HG02623 (cell line): Measurements from ENCODE around the gene POLR3G.

Experiments used
- ATAC-seq: cut with Tn5 transposase; IDR thresholded peaks from one replicate; pipeline ENCODE4 v1.9.1; 2021; ENCODE audit warnings: moderate library complexity; ENCODE audit not compliant: unreplicated experiment

POLR3G gene

GRCh38 chr5:90495146-90495545 lies 20.5 kb downstream of the POLR3G start:
- ATAC-seq, result no peak

- no peak for ATAC-seq
Observed at GRCh38 chr5:90503596-90503995, 28.9 kb downstream of the POLR3G start.

GRCh38 chr5:90504743-90505142 lies 30.1 kb downstream of the POLR3G start:
- ATAC-seq, result no peak

- no peak for ATAC-seq
Observed at GRCh38 chr5:90506221-90506620, 31.6 kb downstream of the POLR3G start.

GRCh38 chr5:90510438-90510837 lies 35.8 kb downstream of the POLR3G start:
- no peak for ATAC-seq

GRCh38 chr5:90514520-90514919 lies 39.9 kb downstream of the POLR3G start:
- ATAC-seq, result no peak

- ATAC-seq, result no peak
Observed at GRCh38 chr5:90518661-90519060, 44.0 kb downstream of the POLR3G start.

- ATAC-seq, result no peak
Observed at GRCh38 chr5:90519081-90519480, 44.4 kb downstream of the POLR3G start.

- ATAC-seq, result peak; percentile 0
Observed at GRCh38 chr5:90528601-90529193, 54.0 kb downstream of the POLR3G start.

- peak; percentile 85 for ATAC-seq
Observed at GRCh38 chr5:90529194-90529938, 54.7 kb downstream of the POLR3G start, which contains the start of gene LYSMD3. TSS of gene LYSMD3 (minus strand) at chr5:90529584. CDS start at chr5:90525289, 4,295 bp downstream.

GRCh38 chr5:90529939-90530677 lies 55.4 kb downstream of the POLR3G start:
- peak; percentile 48 for ATAC-seq

GRCh38 chr5:90530736-90531487 lies 56.2 kb downstream of the POLR3G start:
- no peak for ATAC-seq

GRCh38 chr5:90533794-90534193 lies 59.1 kb downstream of the POLR3G start:
- ATAC-seq, result no peak

GRCh38 chr5:90534922-90535321 lies 60.3 kb downstream of the POLR3G start:
- no peak for ATAC-seq

- no peak for ATAC-seq
Observed at GRCh38 chr5:90542827-90543519, 68.3 kb downstream of the POLR3G start.

- ATAC-seq, result no peak
Observed at GRCh38 chr5:90545511-90545910, 70.8 kb downstream of the POLR3G start.

GRCh38 chr5:90546216-90546837 lies 71.7 kb downstream of the POLR3G start:
- no peak for ATAC-seq

GRCh38 chr5:90547072-90547536 lies 72.4 kb downstream of the POLR3G start:
- ATAC-seq, result no peak

- no peak for ATAC-seq
Observed at GRCh38 chr5:90548069-90548593, 73.5 kb downstream of the POLR3G start.

GRCh38 chr5:90549223-90549622 lies 74.6 kb downstream of the POLR3G start:
- ATAC-seq, result no peak
